NOMO-1 treated with DMSO at 0.1 percent for 48 hours (cell line): Measurements from ENCODE around the gene ELOVL6.

Experiments used
- DNase-seq: peaks from one replicate; lab custom pipeline; 2025; ENCODE audit not compliant: unreplicated experiment; lab: John Stamatoyannopoulos, UW

The ELOVL6 gene

DNA sequence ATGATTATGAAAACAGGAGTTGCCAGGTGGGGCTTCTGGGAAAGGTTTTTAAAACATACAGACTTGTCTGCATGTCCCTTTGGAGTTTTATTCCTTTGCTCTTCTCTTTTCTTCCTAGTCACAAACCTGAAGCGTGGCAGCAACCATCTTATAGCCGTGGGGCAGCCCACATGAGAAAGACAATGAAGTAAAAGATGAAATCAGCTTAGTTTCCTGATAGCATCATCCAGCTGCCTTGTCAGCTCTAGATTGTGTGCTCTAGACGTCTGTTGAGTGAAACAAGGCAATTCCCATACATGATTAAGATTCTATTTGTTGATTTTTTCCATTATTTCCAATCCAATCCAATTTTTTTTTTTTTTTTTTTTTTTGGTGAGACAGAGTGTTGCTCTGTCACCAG, 68.9 kb downstream of the ELOVL6 start:
- DNase-seq = no peak

DNA sequence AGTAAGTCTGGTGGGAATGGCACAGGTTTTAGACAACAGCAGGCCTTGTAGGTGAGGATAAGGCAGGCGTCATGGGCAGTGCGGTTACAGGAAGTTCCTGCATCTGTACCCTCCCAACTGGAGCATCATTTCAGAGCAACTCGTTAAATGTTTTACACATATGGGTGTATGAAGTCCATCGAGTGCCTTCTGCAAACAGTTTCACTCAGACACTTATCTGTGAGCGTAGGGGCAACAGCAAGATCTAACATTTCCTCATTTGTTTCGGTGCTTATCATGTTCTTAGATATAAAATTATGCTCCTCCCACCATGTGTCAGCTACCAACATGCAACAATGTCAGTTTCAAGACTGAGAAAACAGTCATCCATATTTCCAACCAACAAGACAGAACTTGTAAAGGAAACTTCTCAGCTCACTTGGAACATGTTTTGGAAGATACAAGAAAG, 69.9 kb downstream of the ELOVL6 start:
- no peak for DNase-seq

- DNase-seq = no peak
These were observed 70.4 kb downstream of the ELOVL6 start for GRCh38 chr4:110128029-110128428.

- DNase-seq = no peak
These were observed 73.7 kb downstream of the ELOVL6 start for GRCh38 chr4:110124711-110125110.

GRCh38 chr4:110122201-110122600, 76.2 kb downstream of the ELOVL6 start:
- no peak for DNase-seq

GRCh38 chr4:110120506-110120905, 77.9 kb downstream of the ELOVL6 start:
- no peak for DNase-seq

DNA sequence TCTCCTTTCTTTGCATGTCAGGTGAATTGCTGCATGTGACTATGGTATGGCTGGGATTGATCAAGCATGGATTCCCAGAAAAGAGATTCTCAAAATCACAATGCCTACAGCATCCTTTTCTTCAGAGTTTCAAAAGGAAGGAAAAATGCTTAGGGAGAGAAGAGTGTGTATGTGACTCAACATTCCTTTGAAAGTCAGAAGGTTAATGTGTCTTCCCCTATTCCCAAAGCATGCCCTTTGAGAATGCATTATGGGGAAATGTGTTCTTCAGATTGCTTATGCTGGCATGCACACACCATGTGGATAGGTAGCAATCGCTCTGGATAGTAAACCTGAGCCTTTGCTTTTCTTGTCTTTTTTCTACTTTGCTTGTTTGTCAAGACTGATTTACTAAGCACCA, 78.5 kb downstream of the ELOVL6 start:
- no peak for DNase-seq

DNA sequence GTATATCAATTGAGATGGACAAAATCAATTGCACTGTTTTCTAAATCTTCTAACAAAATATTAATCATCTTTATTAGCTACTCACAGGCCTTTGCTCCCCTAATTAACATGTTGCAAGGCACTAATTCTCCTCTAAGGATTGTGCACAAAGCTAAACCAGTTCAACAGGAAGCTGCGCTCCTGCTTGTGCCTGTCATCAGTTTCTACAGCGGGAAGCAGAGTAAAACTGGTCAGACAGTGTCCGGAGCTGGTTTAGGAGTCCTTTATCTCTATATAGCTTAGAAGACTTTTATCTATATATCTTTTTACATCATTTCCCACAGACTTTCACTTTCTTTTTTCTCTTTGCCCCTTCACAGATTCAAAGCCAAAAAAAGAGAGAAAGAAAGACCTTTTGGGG, 79.1 kb downstream of the ELOVL6 start:
- no peak for DNase-seq

DNA sequence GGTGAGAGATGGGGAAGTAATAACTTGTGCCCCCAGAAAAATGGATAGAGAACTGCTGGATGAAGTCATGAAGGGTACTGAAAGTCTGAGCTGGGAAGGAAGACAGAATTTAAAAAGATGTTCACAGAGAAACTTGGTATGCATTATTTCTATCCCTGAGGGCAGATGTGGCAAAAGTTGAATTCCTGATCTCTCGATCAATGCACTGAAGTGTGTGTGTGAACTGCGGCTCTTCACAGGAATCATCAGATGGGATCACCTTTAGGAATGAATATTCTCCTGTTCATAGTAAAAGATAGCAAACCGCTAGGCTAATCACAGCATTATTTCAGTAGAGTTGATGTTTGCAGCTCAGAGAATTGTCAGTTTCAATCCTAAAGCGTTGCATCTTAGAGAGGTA, 86.4 kb downstream of the ELOVL6 start:
- DNase-seq = no peak

- no peak for DNase-seq
These were observed 89.0 kb downstream of the ELOVL6 start for GRCh38 chr4:110109455-110109854.

DNA sequence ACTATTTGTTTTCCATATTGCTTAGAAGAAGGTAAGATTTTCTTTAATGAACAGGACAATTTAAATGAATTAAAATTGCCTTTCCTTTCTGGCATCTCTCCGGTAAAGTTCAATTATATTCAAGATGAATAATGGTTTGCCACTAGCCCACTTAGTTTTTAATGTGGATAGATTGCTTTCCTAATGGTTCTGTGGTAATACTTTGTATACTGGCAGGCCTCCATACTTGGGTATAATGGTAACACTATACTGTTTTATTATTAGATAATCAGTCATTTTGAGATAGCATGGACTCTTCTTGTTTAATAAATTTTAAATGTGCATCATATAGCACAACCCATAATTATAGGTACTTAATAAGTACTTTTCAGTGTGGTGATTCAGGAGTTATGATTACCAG, 89.5 kb downstream of the ELOVL6 start:
- DNase-seq = no peak

GRCh38 chr4:110108422-110108821, 90.0 kb downstream of the ELOVL6 start:
- DNase-seq = peak; percentile 23

DNA sequence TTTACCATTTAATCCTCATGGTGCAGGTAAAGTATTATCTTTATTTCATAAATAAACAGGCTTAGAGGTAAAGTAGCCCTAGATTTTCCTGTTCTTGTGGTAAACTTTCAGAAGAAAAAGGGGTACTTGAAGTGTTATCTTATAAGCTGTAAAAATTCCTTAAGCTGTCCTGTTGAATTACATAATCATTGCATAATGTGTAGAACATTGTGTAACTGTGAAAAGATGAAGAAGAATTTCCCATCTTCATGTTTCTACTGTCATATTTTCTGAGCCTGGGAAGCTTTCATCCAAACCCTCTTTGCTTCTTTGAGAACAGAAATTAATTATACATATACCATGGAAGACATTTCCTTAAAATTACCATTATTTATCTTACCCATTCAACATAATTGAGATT, 90.5 kb downstream of the ELOVL6 start:
- peak; percentile 18 for DNase-seq

DNA sequence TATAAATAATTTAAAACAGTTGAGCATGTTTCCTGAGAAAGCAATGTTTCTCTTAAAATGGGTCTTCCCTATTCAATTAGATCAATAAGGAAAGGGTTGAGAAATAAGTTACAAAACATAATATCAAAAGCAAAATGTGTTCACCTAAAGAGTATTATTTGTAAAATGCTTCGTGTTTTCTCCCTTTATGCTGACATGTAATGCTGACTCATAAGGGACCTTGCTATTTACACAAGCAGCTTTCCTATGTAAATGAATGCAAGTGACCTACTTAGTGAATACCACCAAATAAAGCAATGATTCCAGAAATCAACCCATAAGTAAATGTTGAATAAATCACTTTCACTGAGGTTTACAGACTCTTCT, 91.5 kb downstream of the ELOVL6 start:
- DNase-seq = no peak

GRCh38 chr4:110104661-110105060, 93.8 kb downstream of the ELOVL6 start:
- no peak for DNase-seq

DNA sequence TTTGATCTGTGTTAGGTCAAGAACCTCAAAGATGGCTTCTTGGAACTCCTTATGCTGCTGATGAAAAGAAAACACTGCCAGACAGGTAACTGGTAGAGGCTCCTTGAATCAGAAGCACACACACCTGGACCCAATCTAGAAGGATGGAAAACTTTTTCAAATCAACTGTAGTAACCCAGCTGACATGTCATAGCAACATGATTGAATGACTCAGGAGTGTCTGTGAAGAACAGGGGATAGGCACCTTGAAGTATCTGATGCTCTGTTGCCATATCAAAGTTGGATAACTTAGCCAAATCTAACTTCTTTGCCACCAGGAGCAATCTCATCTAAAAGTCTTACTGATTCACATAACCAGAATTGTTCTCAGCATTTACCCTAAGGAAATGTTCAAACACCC, 98.8 kb downstream of the ELOVL6 start:
- no peak for DNase-seq

GRCh38 chr4:110096405-110096804, 102.0 kb downstream of the ELOVL6 start:
- no peak for DNase-seq

DNA sequence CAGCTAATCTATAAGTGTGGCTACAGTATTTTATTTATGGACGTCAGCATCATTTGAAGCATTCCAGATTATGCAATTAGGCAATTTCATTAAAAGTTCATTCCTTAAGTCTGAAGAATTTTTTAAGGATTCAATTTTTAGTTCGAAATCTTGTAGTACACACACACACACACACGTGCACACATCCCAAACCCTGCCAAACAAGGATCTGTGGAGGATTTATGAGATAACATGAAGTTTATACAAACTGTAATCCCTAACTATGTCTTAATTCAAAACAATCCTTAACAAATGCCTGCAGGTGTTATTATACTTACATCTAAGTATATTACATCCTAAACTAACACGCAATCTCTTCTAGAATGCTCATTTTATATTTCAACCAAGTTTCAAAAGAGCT, 105.8 kb downstream of the ELOVL6 start:
- no peak for DNase-seq

DNA sequence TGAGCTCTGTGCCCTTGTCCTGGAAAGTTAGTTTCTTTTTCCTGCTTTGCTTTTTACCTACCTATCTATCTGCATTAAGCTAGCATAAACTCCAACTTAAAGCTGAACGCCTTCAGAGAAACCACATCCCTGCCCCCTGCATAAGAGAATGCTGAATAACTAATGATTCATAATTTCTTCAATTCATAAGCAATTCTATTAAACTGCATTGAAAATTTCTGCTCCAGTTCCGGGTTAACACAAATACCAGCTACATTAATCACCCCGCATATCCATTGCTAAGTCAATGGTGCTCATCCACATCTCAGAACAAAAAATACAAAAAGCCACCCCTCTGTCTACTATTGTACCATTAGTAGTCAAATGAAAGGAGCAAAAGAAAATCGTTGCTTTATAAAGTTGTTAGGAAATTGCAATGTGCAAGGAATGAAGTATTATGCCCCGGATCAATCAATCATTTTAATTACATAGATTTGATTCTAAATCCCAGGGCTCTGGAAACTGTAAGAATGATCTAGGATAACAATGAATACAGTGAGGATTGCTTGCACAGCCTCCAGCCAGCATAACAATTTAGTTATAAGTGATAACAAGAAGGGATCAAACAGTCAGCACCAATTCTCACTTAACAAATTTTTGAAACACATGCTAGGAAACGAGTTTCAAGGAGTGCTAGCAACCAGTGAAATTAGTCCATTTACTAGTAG, 106.8 kb downstream of the ELOVL6 start:
- no peak for DNase-seq

- DNase-seq = no peak
These were observed 109.7 kb downstream of the ELOVL6 start for GRCh38 chr4:110088670-110089069.

DNA sequence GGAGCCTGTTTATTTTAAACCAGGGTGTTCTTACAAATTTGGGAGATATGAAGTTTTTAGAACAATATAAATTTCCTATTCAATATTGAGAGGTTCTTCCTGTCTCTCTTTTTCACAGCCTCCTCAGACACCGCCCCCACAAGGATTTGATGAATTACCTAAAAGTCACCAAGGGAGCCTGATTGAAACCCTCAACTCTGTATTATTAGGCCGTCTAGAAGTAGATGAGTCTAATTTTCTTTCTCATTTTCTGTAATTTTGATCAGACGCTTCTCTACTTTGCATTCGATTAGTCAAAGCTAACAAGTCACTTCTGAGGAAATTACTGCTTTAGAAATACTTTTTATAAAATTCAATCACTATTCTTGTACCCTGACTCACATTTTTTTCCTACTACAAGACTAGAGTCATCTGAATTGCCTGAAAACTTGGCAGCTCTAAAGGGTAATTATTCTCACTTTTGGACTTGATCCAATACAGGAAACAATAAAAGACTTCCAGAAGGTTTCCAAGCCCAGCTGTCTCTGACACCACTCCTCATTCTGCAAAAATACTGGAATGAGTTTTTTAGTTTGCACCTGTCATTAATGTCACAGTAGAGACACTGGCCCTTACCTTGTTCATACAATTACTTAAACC, 111.2 kb downstream of the ELOVL6 start:
- no peak for DNase-seq

GRCh38 chr4:110085131-110085530, 113.3 kb downstream of the ELOVL6 start:
- DNase-seq = no peak

- no peak for DNase-seq
These were observed 114.3 kb downstream of the ELOVL6 start for GRCh38 chr4:110084154-110084553.
